NCI-H510A treated with DMSO at 0.1 percent for 48 hours (cell line): ENCODE data around the gene ARHGAP18.

Experiments used
- DNase-seq: peaks from one replicate; lab custom pipeline; 2025; lab: John Stamatoyannopoulos, UW

Gene ARHGAP18

GRCh38 chr6:129667621-129668020 is 42.4 kb downstream of the ARHGAP18 start:
- DNase-seq = no peak

- DNase-seq = no peak
Observed at GRCh38 chr6:129667034-129667433, 42.9 kb downstream of the ARHGAP18 start.

GRCh38 chr6:129665555-129665954 is 44.4 kb downstream of the ARHGAP18 start:
- DNase-seq = no peak

- DNase-seq = no peak
Observed at GRCh38 chr6:129663531-129663930, 46.4 kb downstream of the ARHGAP18 start.

- no peak for DNase-seq
Observed at GRCh38 chr6:129662980-129663431, 47.0 kb downstream of the ARHGAP18 start.

- DNase-seq = no peak
Observed at GRCh38 chr6:129662406-129662766, 47.6 kb downstream of the ARHGAP18 start.

- peak; percentile 12 for DNase-seq
Observed at GRCh38 chr6:129661536-129662405, 48.2 kb downstream of the ARHGAP18 start.

GRCh38 chr6:129660346-129660676 is 49.7 kb downstream of the ARHGAP18 start:
- no peak for DNase-seq

GRCh38 chr6:129659590-129660345 is 50.2 kb downstream of the ARHGAP18 start:
- DNase-seq = no peak

GRCh38 chr6:129659167-129659566 is 50.8 kb downstream of the ARHGAP18 start:
- no peak for DNase-seq

- DNase-seq = no peak
Observed at GRCh38 chr6:129657483-129657882, 52.5 kb downstream of the ARHGAP18 start.

- DNase-seq = no peak
Observed at GRCh38 chr6:129655334-129655733, 54.6 kb downstream of the ARHGAP18 start.

GRCh38 chr6:129653746-129654145 is 56.2 kb downstream of the ARHGAP18 start:
- no peak for DNase-seq

- DNase-seq = no peak
Observed at GRCh38 chr6:129653229-129653628, 56.7 kb downstream of the ARHGAP18 start.

- no peak for DNase-seq
Observed at GRCh38 chr6:129651291-129651691, 58.7 kb downstream of the ARHGAP18 start.

GRCh38 chr6:129648819-129649491 is 61.0 kb downstream of the ARHGAP18 start:
- no peak for DNase-seq

GRCh38 chr6:129647044-129647443 is 62.9 kb downstream of the ARHGAP18 start:
- no peak for DNase-seq

- DNase-seq = no peak
Observed at GRCh38 chr6:129646642-129647041, 63.3 kb downstream of the ARHGAP18 start.

- DNase-seq = no peak
Observed at GRCh38 chr6:129645830-129646579, 64.0 kb downstream of the ARHGAP18 start.

GRCh38 chr6:129645106-129645829 is 64.7 kb downstream of the ARHGAP18 start:
- DNase-seq = no peak

- DNase-seq = no peak
Observed at GRCh38 chr6:129644567-129645015, 65.4 kb downstream of the ARHGAP18 start.
